ENCODE data around the gene RGS7.
A peak's percentile ranks its signal among the peaks of the same experiment; 100 is the strongest.
"Not testable (repeated sequence)": the region's sequence is repeated elsewhere in the genome, so short reads cannot be mapped to it uniquely, and the experiment has no call there.

RGS7 gene

DNA sequence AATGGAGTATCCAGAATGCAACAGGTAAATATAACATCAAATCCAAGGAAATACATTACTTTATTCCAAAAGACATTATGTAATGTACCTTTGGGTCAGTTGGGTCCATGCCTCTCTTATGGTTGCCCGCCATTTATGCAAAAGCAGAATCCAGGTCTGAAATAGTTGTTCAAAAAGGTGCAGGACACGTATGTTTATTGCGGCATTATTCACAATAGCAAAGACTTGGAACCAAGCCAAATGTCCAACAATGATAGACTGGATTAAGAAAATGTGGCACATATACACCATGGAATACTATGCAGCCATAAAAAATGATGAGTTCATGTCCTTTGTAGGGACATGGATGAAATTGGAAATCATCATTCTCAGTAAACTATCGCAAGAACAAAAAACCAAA, 384.9 kb downstream of the RGS7 start:
- not testable (repeated sequence) for DNase-seq

GRCh38 chr1:240970253-240970652, 386.8 kb downstream of the RGS7 start:
- no peak for DNase-seq

DNA sequence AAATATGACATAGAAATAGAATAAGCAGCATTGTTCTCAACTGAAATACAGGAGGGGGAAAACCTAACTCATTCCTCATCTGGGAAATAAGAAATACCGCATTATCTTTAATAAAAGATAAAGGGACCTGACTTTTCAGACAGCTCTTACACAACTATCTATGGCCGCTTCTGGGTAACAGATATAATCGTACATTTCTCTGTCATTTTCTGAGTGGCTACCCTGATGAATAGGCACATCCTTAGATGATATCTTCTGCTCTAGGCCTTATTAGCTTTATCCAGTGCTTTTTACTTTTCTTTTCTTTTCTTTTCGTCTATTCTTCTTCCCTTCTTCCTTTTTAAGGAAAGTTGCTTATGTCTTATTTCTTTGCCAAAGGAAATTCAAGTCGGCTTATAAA, 388.1 kb downstream of the RGS7 start:
- DNase-seq = no peak

GRCh38 chr1:240967070-240967724, 389.8 kb downstream of the RGS7 start:
- no peak for DNase-seq

GRCh38 chr1:240965581-240966091, 391.4 kb downstream of the RGS7 start:
- DNase-seq = peak in 1 of 14 donors; percentile 88

- peak in 1 of 14 donors; percentile 38 for DNase-seq
Measured at GRCh38 chr1:240962086-240962485, 394.9 kb downstream of the RGS7 start.

- DNase-seq = no peak
Measured at GRCh38 chr1:240956424-240956823, 400.6 kb downstream of the RGS7 start.

DNA sequence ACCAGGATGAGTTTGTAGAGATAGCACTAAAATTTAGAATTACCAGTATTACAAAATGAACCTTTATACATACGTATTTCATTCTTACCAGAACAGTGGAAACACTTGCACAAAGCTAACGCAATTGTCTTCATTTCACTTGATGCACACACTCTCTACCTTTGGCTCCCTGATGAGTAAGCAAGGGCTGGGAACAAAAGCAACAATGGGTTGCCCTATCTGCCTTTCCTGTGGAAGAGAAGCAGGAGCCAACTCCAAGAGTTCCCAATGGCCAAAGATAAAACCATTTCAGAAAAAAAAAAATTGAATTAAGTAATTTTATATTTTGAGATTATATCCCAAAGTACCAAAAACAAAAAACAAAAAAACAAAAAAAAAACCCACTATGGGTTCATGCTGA, 401.0 kb downstream of the RGS7 start:
- DNase-seq = no peak

- DNase-seq = no peak
Measured at GRCh38 chr1:240947438-240948224, 409.4 kb downstream of the RGS7 start.

DNA sequence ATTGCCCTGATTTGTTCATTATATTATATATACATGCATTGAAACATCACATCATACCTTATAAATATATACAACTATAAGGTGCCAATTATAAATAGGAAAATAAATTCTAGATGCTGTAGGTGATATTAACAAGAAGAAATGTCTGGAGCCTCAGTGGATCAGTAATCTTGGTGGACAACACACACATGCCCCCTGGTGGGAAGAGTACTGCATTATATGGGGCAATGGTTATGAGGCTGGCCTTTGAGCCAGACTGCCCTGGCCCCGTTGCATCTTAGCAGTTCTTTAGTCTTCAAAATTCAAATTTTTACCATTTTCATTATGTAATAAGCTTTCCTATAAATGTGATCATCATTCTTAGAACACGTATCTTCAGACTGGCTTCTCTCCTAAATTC, 410.1 kb downstream of the RGS7 start:
- peak in 1 of 14 donors; percentile 0 for DNase-seq

- no peak for DNase-seq
Measured at GRCh38 chr1:240942901-240943300, 414.1 kb downstream of the RGS7 start.

DNA sequence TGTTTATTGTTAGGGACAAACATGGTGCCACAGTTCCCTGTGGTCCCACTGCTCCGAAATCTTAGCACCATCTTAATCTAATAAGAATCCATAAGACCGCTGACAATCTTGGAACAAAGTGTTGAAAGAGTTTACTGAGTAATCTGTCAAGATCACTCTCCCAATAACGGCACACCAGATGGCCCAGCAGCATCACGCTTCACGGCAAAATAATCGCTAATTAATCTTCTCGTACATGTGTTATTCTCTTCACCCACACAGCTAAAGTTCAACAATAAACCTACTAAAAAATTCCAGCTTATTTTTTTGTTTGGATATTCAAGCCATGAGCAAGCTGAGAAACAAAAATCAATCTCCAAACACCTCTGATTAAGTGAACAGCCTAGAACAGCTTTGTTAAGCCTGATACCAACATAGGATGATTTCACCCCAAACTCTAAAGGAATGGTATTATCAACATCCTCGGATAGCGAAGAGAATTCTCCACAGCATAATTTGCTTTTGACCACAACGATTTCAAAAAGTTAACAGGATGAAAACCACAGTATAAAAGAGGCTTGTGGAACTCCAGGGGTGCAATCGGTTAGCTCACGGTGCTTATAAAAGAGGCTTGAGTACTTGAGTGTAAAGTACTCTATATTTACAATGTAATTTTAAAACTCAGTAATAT, 415.2 kb downstream of the RGS7 start:
- DNase-seq = peak in 1 of 14 donors; percentile 18

DNA sequence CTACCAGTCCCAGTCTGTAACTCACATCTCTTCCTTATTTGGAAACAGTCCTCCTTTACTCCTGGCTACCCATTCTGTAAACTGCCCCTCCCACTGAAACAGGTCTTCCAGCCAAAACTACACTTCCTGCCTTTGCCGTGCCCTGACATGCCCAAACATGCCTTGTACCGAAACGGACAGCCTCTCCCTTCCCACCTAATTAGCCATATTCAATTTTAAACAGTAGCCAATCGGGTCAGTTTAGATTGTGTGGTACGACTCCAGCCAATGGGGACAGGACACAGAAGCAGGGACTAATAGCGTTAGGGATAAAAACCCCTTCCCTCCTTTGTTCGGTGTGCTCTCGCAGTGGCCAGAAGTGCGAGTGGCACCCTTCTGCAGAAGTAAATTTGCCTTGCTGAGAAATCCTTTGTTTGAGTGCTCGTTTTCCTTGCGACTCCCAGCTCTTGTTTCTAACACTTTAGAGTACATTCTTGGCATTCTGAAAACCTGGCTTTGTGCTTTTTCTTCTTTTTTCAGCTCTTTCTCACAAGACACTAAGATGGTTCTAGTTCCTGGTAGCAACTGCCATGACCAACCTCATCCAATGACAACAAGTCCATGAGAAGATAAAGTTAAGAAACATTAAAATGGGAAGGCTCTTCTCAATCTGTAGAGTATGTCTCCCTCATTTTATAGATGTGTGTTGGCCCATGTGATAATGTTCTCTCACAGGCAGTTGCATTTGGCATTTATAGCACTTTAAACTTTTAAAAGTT, 419.9 kb downstream of the RGS7 start:
- no peak for DNase-seq

- DNase-seq = no peak
Measured at GRCh38 chr1:240935920-240936319, 421.1 kb downstream of the RGS7 start.

GRCh38 chr1:240931031-240931430, 426.0 kb downstream of the RGS7 start:
- DNase-seq = no peak

- DNase-seq = no peak
Measured at GRCh38 chr1:240928265-240928664, 428.7 kb downstream of the RGS7 start.

DNA sequence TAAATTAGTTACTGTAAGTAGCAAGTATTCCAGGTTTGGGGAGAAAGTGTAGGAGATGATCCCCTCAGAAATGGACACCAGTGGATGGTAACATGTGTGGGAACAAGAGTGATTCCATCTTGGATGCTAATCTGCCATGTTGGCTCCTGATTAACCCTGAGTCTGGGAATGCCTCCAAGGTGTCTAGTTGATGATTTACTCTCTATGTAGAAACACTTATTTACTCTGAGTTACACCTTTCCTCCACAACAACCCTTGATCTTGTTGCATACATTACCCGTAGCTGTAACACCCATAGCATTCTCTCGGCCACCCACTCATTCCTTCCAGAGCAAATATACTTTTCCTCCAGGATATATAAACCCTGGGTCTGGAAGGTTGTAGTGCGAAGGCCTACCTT, 429.2 kb downstream of the RGS7 start:
- DNase-seq = no peak

DNA sequence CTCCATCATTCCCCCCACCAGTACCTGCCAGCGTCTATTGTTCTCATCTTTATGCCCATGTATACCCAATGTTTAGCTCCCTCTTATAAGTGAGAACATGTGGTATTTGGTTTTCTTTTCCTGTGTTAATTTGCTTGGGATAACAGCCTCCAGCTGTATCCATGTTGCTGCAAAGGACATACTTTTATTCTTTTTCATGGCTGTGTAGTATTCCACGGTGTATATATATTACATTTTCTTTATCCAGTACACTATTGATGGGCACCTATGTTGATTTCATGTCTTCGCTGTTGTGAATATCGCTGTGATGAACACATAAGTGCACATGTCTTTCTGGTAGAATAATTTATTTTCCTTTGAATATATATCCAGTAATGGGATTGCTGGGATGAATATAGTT, 431.7 kb downstream of the RGS7 start:
- no peak for DNase-seq

DNA sequence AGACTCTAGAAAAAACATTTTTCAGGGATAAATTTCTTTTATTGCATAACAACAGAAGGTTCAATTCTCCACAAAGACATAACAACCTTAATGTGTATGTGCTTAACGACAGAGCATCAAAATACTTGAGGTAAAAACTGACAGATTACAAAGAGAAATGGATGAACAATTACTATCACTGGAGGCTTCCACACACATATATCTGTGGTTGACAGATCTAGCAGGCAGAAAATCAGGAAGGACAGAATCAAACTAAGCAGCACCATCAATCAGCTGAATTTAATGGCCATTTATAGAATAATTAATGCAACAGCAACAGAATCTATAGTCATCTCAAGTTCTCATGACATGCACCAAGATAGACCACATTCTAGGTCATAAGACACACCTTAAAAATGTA, 439.0 kb downstream of the RGS7 start:
- DNase-seq = no peak

DNA sequence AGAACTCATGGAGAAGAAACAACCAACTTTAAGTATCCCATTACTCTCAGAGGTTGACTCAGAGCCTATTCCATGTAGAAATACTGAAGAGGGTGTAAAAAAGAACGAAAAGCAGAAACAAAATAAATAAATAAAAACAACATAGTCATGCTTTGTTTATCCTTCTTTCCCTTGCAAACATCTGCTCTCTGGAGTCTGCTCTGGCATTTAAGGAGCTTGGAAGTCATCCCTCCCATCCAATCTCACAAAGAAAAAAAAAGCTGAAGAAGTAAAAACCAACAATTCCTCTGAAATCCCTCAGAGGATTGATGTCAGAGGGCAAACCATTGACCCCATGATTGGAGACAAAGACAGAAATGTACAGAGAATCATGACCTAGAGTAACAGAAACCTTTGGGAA, 442.5 kb downstream of the RGS7 start:
- DNase-seq = no peak

- peak in 1 of 14 donors; percentile 78 for DNase-seq
Measured at GRCh38 chr1:240912821-240913220, 444.2 kb downstream of the RGS7 start.

- DNase-seq = no peak
Measured at GRCh38 chr1:240909701-240910457, 447.1 kb downstream of the RGS7 start.
